H9 (cell line): Measurements from ENCODE around the gene DEPDC5. TPM values are rescaled to one million over a fixed set of nuclear protein-coding genes. Genes with fewer than 3 reads are reported as not detected.
A peak's percentile ranks its signal among the peaks of the same experiment; 100 is the strongest.

Source experiments
- DNase-seq: peaks from one replicate; pipeline ENCODE4 v3.0.0-alpha.2; 2017
- H2AFZ ChIP-seq: one replicate; pipeline ENCODE4 v1.6.1; 2013; ENCODE audit warnings: mild to moderate bottlenecking, low read length, control low read depth, moderate library complexity
- H2AK5ac ChIP-seq: 2 replicates; pipeline ENCODE4 v1.6.1; 2013; ENCODE audit warnings: low read length, control low read depth, mixed read lengths; ENCODE audit not compliant: insufficient read length
- H2BK120ac ChIP-seq: one replicate; pipeline ENCODE4 v1.6.1; 2013; ENCODE audit warnings: low read depth, mild to moderate bottlenecking, low read length, control low read depth, inconsistent platforms; ENCODE audit not compliant: poor library complexity, severe bottlenecking
- H2BK12ac ChIP-seq: 2 replicates; pipeline ENCODE4 v1.6.1; 2013; ENCODE audit warnings: low read length, control low read depth, mixed read lengths, low read depth; ENCODE audit not compliant: insufficient read length
- H2BK15ac ChIP-seq: 2 replicates; pipeline ENCODE4 v1.6.1; 2013; ENCODE audit warnings: low read depth, low read length, control low read depth
- H2BK20ac ChIP-seq: one replicate; pipeline ENCODE4 v1.6.1; 2013; ENCODE audit warnings: low read depth, mild to moderate bottlenecking, low read length, control low read depth, inconsistent platforms; ENCODE audit not compliant: poor library complexity, severe bottlenecking
- H2BK5ac ChIP-seq: 2 replicates; pipeline ENCODE4 v1.6.1; 2013; ENCODE audit warnings: low read length, control low read depth, mixed read lengths; ENCODE audit not compliant: insufficient read length
- H3K14ac ChIP-seq: 2 replicates; pipeline ENCODE4 v1.6.1; 2013; ENCODE audit warnings: low read length, control low read depth; ENCODE audit not compliant: insufficient read depth
- H3K18ac ChIP-seq: 2 replicates; pipeline ENCODE4 v1.6.1; 2013; ENCODE audit warnings: low read depth, mild to moderate bottlenecking, mixed read lengths, low read length, control low read depth; ENCODE audit not compliant: insufficient read length
- H3K23ac ChIP-seq: 2 replicates; pipeline ENCODE4 v1.6.1; 2013; ENCODE audit warnings: low read length, control low read depth, mixed read lengths, low read depth; ENCODE audit not compliant: insufficient read length
- H3K23me2 ChIP-seq: 2 replicates; pipeline ENCODE4 v1.6.1; 2013; ENCODE audit warnings: low read depth, mild to moderate bottlenecking, mixed read lengths, low read length, control low read depth; ENCODE audit not compliant: insufficient read length, poor library complexity, severe bottlenecking
- H3K27ac ChIP-seq: 2 replicates; pipeline ENCODE4 v1.5.1; 2013; ENCODE audit warnings: low read length, control low read depth, mixed read lengths, low read depth; ENCODE audit not compliant: insufficient read length
- H3K27me3 ChIP-seq: 2 replicates; pipeline ENCODE4 v1.6.1; 2013; ENCODE audit warnings: low read length, control low read depth, inconsistent platforms; ENCODE audit not compliant: insufficient read depth
- H3K4ac ChIP-seq: 2 replicates; pipeline ENCODE4 v1.6.1; 2013; ENCODE audit warnings: low read depth, mild to moderate bottlenecking, control low read depth, inconsistent platforms, low read length, moderate library complexity
- H3K4me1 ChIP-seq: 2 replicates; pipeline ENCODE4 v1.6.1; 2013; ENCODE audit warnings: low read length, control low read depth, inconsistent platforms; ENCODE audit not compliant: insufficient read depth
- H3K4me2 ChIP-seq: 2 replicates; pipeline ENCODE4 v1.6.1; 2013; ENCODE audit warnings: low read length, control low read depth, mixed read lengths; ENCODE audit not compliant: insufficient read length, insufficient read depth
- H3K56ac ChIP-seq: 2 replicates; pipeline ENCODE4 v1.6.1; 2013; ENCODE audit warnings: low read depth, mild to moderate bottlenecking, mixed read lengths, low read length, control low read depth; ENCODE audit not compliant: insufficient read length
- H3K79me1 ChIP-seq: 2 replicates; pipeline ENCODE4 v1.6.1; 2013; ENCODE audit warnings: low read depth, mild to moderate bottlenecking, moderate library complexity, low read length, control low read depth, inconsistent platforms; ENCODE audit not compliant: insufficient read depth, poor library complexity, severe bottlenecking
- H3K79me2 ChIP-seq: 2 replicates; pipeline ENCODE4 v1.6.1; 2013; ENCODE audit warnings: low read length, control low read depth, inconsistent platforms; ENCODE audit not compliant: insufficient read depth
- H3K9ac ChIP-seq: 2 replicates; pipeline ENCODE4 v1.6.1; 2013; ENCODE audit warnings: low read length, control low read depth, mixed read lengths; ENCODE audit not compliant: insufficient read length; ENCODE audit errors: extremely low read depth
- H3K9me3 ChIP-seq: one replicate; pipeline ENCODE4 v1.6.1; 2013; ENCODE audit warnings: low read depth, low read length, inconsistent platforms; ENCODE audit not compliant: control insufficient read depth
- H3T11ph ChIP-seq: one replicate; pipeline ENCODE4 v1.6.1; 2013; ENCODE audit warnings: mild to moderate bottlenecking, low read length, control low read depth, inconsistent platforms
- H4K20me1 ChIP-seq: one replicate; pipeline ENCODE4 v1.6.1; 2013; ENCODE audit not compliant: control insufficient read depth, insufficient read length, insufficient read depth
- H4K5ac ChIP-seq: 2 replicates; pipeline ENCODE4 v1.6.1; 2013; ENCODE audit warnings: low read depth, mild to moderate bottlenecking, mixed read lengths, low read length, control low read depth; ENCODE audit not compliant: insufficient read length
- H4K8ac ChIP-seq: replicated peaks from 2 replicates; pipeline ENCODE4 v1.6.1; 2013; ENCODE audit warnings: low read length, control low read depth, mixed read lengths, low read depth; ENCODE audit not compliant: insufficient read length
- H4K91ac ChIP-seq: 2 replicates; pipeline ENCODE4 v1.6.1; 2013; ENCODE audit warnings: low read depth, mild to moderate bottlenecking, moderate library complexity, mixed read lengths, low read length, control low read depth; ENCODE audit not compliant: insufficient read length
- H3K27ac Mint-ChIP-seq, 3 experiments: 2 replicates in 2 of 3; 3 replicates in 1 of 3; pipeline ENCODE4 v1.8.0; 2020 to 2021; ENCODE audit warnings: mixed read lengths in 3 of 3, mild to moderate bottlenecking in 1 of 3, moderate library complexity in 1 of 3
- H3K27me3 Mint-ChIP-seq: 2 replicates; pipeline ENCODE4 v1.8.0; 2021; ENCODE audit warnings: low read depth, mild to moderate bottlenecking, moderate library complexity, mixed read lengths
- H3K36me3 Mint-ChIP-seq, 3 experiments: 2 replicates in 2 of 3; 3 replicates in 1 of 3; pipeline ENCODE4 v1.8.0; 2020 to 2021; ENCODE audit warnings: low read depth in 3 of 3, mixed read lengths in 3 of 3; ENCODE audit not compliant: insufficient read depth in 1 of 3
- H3K4me1 Mint-ChIP-seq, 2 experiments: 2 replicates each; pipeline ENCODE4 v1.8.0; 2020; ENCODE audit warnings: mixed read lengths in 2 of 2
- H3K4me3 Mint-ChIP-seq, 2 experiments: 2 replicates in 1 of 2; 3 replicates in 1 of 2; pipeline ENCODE4 v1.8.0; 2020 to 2021; ENCODE audit warnings: mild to moderate bottlenecking in 2 of 2, mixed read lengths in 2 of 2, moderate library complexity in 1 of 2
- H3K9me3 Mint-ChIP-seq, 2 experiments: 2 replicates in 1 of 2; 3 replicates in 1 of 2; pipeline ENCODE4 v1.8.0; 2020; ENCODE audit warnings: mild to moderate bottlenecking in 2 of 2, mixed read lengths in 2 of 2, moderate library complexity in 1 of 2
- CTCF ChIP-seq: fragments of 200-600 bp; sonication (generic); conservative IDR thresholded peaks from 3 replicates; pipeline ENCODE4 v1.8.0; 2021; ENCODE audit warnings: antibody characterized with exemption, mild to moderate bottlenecking
- WGBS: extraction: QIAGEN DNeasy Blood & Tissue Kit; methylation state at CpG from one replicate; pipeline ENCODE4 v1.1.7; 2013; ENCODE audit warnings: missing lambda C conversion rate, low lambda C conversion rate, mixed read lengths; ENCODE audit not compliant: insufficient read length; ENCODE audit errors: extremely low coverage; 5-methylcytosine and 5-hydroxymethylcytosine counted together
- total RNA-seq: library from RNA; stranded (reverse); gene quantifications from 2 replicates; pipeline ENCODE4 v1.2.1, GENCODE V29; 2021

The DEPDC5 gene
- total RNA-seq, 1 experiment from 2014 or later = 29.2 TPM

GRCh38 chr22:31753005-31753633 lies 700 bp upstream of the DEPDC5 start:
- Mint-ChIP-seq H3K36me3 (peaks cover 0 to 6% (median 2%) of the 10 kb centered on the region in 3 experiments; a peak in 2 of 7 replicates), H3K4me3 (peak overlapping the region; percentile 83 to 84), H3K4me1 (peaks cover 37 to 42% of the 10 kb centered on the region in 2 experiments), H3K27ac (peak overlapping the region; percentile 100), H3K9me3 (no peaks in the 10 kb centered on the region; a peak in 1 of 5 replicates), H3K27me3 (no peaks in the 10 kb centered on the region)
- no peak overlapping the region for H4K8ac ChIP-seq
- H3K23me2 ChIP-seq = peaks cover 18% of the 10 kb centered on the region
- no peak for TF ChIP-seq CTCF
- H2AFZ ChIP-seq = no peak overlapping the region
- peaks cover 12% of the 10 kb centered on the region; the same call in 1 of the 2 replicates for H3K79me2 ChIP-seq
- H3K4me2 ChIP-seq = peak overlapping the region; percentile 79
- no peaks in the 10 kb centered on the region for H4K20me1 ChIP-seq
- WGBS = no CpG with 5 or more reads among the region's 20 CpGs
- H2BK20ac ChIP-seq = no peak overlapping the region
- H3K9ac ChIP-seq = peak overlapping the region; percentile 87
- no peak overlapping the region for H3K23ac ChIP-seq
- H3K27me3 ChIP-seq = no peaks in the 10 kb centered on the region
- peaks cover 8% of the 10 kb centered on the region; the same call in 1 of the 2 replicates for H3K4me1 ChIP-seq
- no peak overlapping the region for H2BK12ac ChIP-seq
- no peak overlapping the region for H3K14ac ChIP-seq
- H3K79me1 ChIP-seq = peaks cover 1% of the 10 kb centered on the region
- peak; percentile 93 for DNase-seq
- H3K56ac ChIP-seq = no peak overlapping the region
- H2BK120ac ChIP-seq = no peak overlapping the region
- H4K5ac ChIP-seq = no peak overlapping the region
- H2BK5ac ChIP-seq = no peak overlapping the region
- no peak overlapping the region for H2BK15ac ChIP-seq
- no peak overlapping the region for H3T11ph ChIP-seq
- no peak overlapping the region for H2AK5ac ChIP-seq
- peak overlapping the region; percentile 73 for H3K27ac ChIP-seq
- H4K91ac ChIP-seq = no peak overlapping the region
- no peaks in the 10 kb centered on the region for H3K9me3 ChIP-seq
- no peak overlapping the region for H3K4ac ChIP-seq
- peak overlapping the region; percentile 86 for H3K18ac ChIP-seq
